ENCODE measurements around the gene SPATS2L.

DNA sequence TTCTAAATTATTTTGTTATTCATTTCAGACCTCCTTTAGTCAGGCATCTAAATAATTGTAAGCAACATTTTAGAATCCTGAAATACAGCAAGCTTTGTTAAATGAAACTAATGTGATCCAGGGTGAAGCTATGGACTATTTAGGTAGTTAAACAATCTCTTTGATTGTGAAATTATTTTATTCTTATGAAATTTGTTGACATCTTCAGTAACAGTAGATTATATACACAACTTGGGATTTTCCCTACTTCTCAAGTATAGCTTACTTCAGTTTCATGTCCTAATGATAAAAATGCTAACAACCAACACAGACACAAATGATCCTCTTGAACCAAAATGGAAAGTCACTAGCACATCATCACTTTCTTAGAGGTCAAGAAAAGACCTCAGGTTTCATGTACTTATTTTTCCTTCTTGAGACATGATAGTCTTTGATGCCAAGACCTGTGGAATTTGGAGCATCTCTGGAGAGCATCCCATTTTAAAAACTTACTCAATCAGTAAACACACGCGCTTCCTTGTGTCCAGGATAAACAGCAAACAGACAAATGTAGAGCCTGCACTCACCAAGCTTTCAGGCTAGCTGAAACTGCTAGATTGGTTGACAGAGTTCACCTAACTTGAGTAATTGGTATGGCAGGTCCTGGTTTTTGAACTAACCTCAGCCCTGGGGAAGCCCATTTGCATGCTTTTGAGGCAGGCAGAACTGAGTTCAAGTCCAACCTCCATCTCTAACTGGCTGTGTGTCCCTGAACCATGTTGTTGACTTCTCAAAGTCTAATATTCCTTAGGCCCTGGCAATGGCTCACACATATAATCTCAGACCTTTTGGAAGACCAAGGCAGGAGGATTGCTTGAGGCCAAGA is 155.6 kb downstream of the SPATS2L start:
- TF ChIP-seq CTCF (IDR thresholded peaks at IDR 0.05), result no peak
- TF ChIP-seq POLR2A (IDR thresholded peaks at IDR 0.05), result no peak
- TF ChIP-seq POLR2AphosphoS5 (IDR thresholded peaks at IDR 0.05; ENCODE audit: insufficient read depth in 1 of 2, low read depth in 1 of 2), result no peak
